Measurements from ENCODE around the gene OR56A4.

DNA sequence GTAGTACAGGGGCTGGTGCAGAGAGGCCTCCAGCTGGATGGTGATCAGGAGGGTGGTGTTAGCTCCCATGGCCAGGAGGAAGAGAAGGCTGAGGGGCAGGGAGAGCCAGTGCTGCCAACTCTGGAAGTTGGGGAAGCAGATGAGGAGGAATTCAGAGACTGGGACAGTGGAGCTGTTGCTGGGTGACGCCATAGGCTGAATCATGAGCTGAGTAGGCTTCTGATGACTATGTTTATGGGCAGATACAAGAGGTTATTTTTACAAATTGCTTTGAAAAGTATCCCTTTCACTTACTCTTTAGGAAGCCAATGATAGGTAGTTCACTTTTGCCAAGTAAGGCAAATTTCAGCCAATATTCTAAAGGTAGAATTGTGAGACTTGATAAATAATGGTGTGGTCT lies 20.8 kb upstream of the OR56A4 start:
- TF ChIP-seq, protein P1, sequence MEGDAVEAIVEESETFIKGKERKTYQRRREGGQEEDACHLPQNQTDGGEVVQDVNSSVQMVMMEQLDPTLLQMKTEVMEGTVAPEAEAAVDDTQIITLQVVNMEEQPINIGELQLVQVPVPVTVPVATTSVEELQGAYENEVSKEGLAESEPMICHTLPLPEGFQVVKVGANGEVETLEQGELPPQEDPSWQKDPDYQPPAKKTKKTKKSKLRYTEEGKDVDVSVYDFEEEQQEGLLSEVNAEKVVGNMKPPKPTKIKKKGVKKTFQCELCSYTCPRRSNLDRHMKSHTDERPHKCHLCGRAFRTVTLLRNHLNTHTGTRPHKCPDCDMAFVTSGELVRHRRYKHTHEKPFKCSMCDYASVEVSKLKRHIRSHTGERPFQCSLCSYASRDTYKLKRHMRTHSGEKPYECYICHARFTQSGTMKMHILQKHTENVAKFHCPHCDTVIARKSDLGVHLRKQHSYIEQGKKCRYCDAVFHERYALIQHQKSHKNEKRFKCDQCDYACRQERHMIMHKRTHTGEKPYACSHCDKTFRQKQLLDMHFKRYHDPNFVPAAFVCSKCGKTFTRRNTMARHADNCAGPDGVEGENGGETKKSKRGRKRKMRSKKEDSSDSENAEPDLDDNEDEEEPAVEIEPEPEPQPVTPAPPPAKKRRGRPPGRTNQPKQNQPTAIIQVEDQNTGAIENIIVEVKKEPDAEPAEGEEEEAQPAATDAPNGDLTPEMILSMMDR (IDR thresholded peaks at IDR 0.05; ENCODE audit: low read depth, low read length): no peak
- TF ChIP-seq MYC (IDR thresholded peaks at IDR 0.05; ENCODE audit: low read depth, low read length): no peak
- no peak for TF ChIP-seq POLR2A (IDR thresholded peaks at IDR 0.05; ENCODE audit: extremely low read depth, insufficient read length)
- TF ChIP-seq, protein P2, sequence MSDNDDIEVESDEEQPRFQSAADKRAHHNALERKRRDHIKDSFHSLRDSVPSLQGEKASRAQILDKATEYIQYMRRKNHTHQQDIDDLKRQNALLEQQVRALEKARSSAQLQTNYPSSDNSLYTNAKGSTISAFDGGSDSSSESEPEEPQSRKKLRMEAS (IDR thresholded peaks at IDR 0.05; ENCODE audit: low read depth, low read length): no peak

Data from NB4 (cell line).